Activated naive CD8-positive, alpha-beta T cell treated with anti-CD3 and anti-CD28 coated beads, Interleukin-2, amount 50 U/mL, for 24 hours (primary cell): Measurements from ENCODE around the gene CA11.

Experiments
- ATAC-seq: fragments of 150-1000 bp; cut with Tn5 transposase; one replicate; pipeline ENCODE4 v1.10.0; 2021
- DNase-seq: peaks from one replicate; pipeline ENCODE4 v3.0.0; 2021
- H3K27ac Mint-ChIP-seq: one replicate; pipeline ENCODE4 v1.8.0; 2021; ENCODE audit warnings: mild to moderate bottlenecking, mixed read lengths
- H3K27me3 Mint-ChIP-seq: one replicate; pipeline ENCODE4 v1.8.0; 2021; ENCODE audit warnings: mixed read lengths
- H3K36me3 Mint-ChIP-seq: one replicate; pipeline ENCODE4 v1.8.0; 2021; ENCODE audit warnings: low read depth, mixed read lengths
- H3K4me1 Mint-ChIP-seq: one replicate; pipeline ENCODE4 v1.8.0; 2021; ENCODE audit warnings: mixed read lengths
- H3K4me3 Mint-ChIP-seq: one replicate; pipeline ENCODE4 v1.8.0; 2021; ENCODE audit warnings: mild to moderate bottlenecking, moderate library complexity, mixed read lengths
- H3K9me3 Mint-ChIP-seq: one replicate; pipeline ENCODE4 v1.8.0; 2021; ENCODE audit warnings: mixed read lengths

The CA11 gene

GRCh38 chr19:48624067-48624594 is 21.9 kb downstream of the CA11 start:
- Mint-ChIP-seq H3K36me3 (peaks cover 35% of the 10 kb centered on the region), H3K4me1 (peaks cover 52% of the 10 kb centered on the region), H3K9me3 (no peaks in the 10 kb centered on the region), H3K27me3 (no peaks in the 10 kb centered on the region), H3K4me3 (peak overlapping the region; percentile 80), H3K27ac (peak overlapping the region; percentile 90)
- ATAC-seq (peak; percentile 78), DNase-seq (peak; percentile 98)

GRCh38 chr19:48623556-48624066 is 22.4 kb downstream of the CA11 start:
- DNase-seq (no peak), ATAC-seq (no peak)
- Mint-ChIP-seq H3K36me3 (peaks cover 38% of the 10 kb centered on the region), H3K27me3 (no peaks in the 10 kb centered on the region), H3K9me3 (no peaks in the 10 kb centered on the region), H3K4me1 (peaks cover 56% of the 10 kb centered on the region), H3K4me3 (peak overlapping the region; percentile 80), H3K27ac (peak overlapping the region; percentile 90)

- DNase-seq = no peak
- Mint-ChIP-seq H3K4me3 (peak overlapping the region; percentile 98), H3K27ac (peak overlapping the region; percentile 100), H3K36me3 (peaks cover 64% of the 10 kb centered on the region), H3K27me3 (no peaks in the 10 kb centered on the region), H3K4me1 (peaks cover 64% of the 10 kb centered on the region), H3K9me3 (no peaks in the 10 kb centered on the region)
- no peak for ATAC-seq
Observed at GRCh38 chr19:48619692-48620585, 26.0 kb downstream of the CA11 start.

- ATAC-seq = peak; percentile 86
- H3K4me1 Mint-ChIP-seq = peaks cover 61% of the 10 kb centered on the region
- H3K27ac Mint-ChIP-seq = peak within 1 kb of the TSS; percentile 100
- no peaks in the 10 kb centered on the region for H3K27me3 Mint-ChIP-seq
- peak; percentile 94 for DNase-seq
- no peaks in the 10 kb centered on the region for H3K9me3 Mint-ChIP-seq
- peaks cover 65% of the 10 kb centered on the region for H3K36me3 Mint-ChIP-seq
- peak within 1 kb of the TSS; percentile 98 for H3K4me3 Mint-ChIP-seq
Observed at GRCh38 chr19:48618916-48619691, 26.9 kb downstream of the CA11 start, which contains the start of the genes RPL18 and SPHK2. Gene RPL18 (minus strand): TSS chr19:48619178. CDS start chr19:48619143, 35 bp downstream. Gene SPHK2 (plus strand): TSS chr19:48619506. CDS start chr19:48620515, 1,009 bp downstream.

- H3K4me1 Mint-ChIP-seq = peaks cover 55% of the 10 kb centered on the region
- peak overlapping the region; percentile 100 for H3K27ac Mint-ChIP-seq
- H3K36me3 Mint-ChIP-seq = peaks cover 65% of the 10 kb centered on the region
- DNase-seq = no peak
- H3K9me3 Mint-ChIP-seq = no peaks in the 10 kb centered on the region
- ATAC-seq = no peak
- no peaks in the 10 kb centered on the region for H3K27me3 Mint-ChIP-seq
- peak overlapping the region; percentile 98 for H3K4me3 Mint-ChIP-seq
Observed at GRCh38 chr19:48618278-48618915, 27.6 kb downstream of the CA11 start.

- Mint-ChIP-seq H3K4me1 (peaks cover 49% of the 10 kb centered on the region), H3K36me3 (peaks cover 61% of the 10 kb centered on the region), H3K9me3 (no peaks in the 10 kb centered on the region), H3K27me3 (no peaks in the 10 kb centered on the region), H3K4me3 (peak overlapping the region; percentile 98), H3K27ac (peak overlapping the region; percentile 100)
- DNase-seq (no peak), ATAC-seq (no peak)
Observed at GRCh38 chr19:48617146-48617937, 28.6 kb downstream of the CA11 start.

- ATAC-seq (no peak), DNase-seq (no peak)
- peak overlapping the region; percentile 98 for H3K4me3 Mint-ChIP-seq
- H3K9me3 Mint-ChIP-seq = no peaks in the 10 kb centered on the region
- H3K36me3 Mint-ChIP-seq = peaks cover 57% of the 10 kb centered on the region
- no peaks in the 10 kb centered on the region for H3K27me3 Mint-ChIP-seq
- peak overlapping the region; percentile 100 for H3K27ac Mint-ChIP-seq
- peaks cover 44% of the 10 kb centered on the region for H3K4me1 Mint-ChIP-seq
Observed at GRCh38 chr19:48616491-48617056, 29.4 kb downstream of the CA11 start.

- peak overlapping the region; percentile 100 for H3K27ac Mint-ChIP-seq
- DNase-seq = no peak
Observed at GRCh38 chr19:48616041-48616436, 29.9 kb downstream of the CA11 start.

GRCh38 chr19:48615231-48616040 is 30.6 kb downstream of the CA11 start:
- DNase-seq (no peak), ATAC-seq (no peak)
- peak overlapping the region; percentile 70 for H3K27ac Mint-ChIP-seq
- H3K4me3 Mint-ChIP-seq = peak overlapping the region; percentile 98
- H3K27me3 Mint-ChIP-seq = no peaks in the 10 kb centered on the region
- H3K4me1 Mint-ChIP-seq = peaks cover 41% of the 10 kb centered on the region
- H3K36me3 Mint-ChIP-seq = peaks cover 54% of the 10 kb centered on the region
- H3K9me3 Mint-ChIP-seq = no peaks in the 10 kb centered on the region

More at GRCh38 chr19:48616041-48616436, 29.9 kb downstream of the CA11 start:
- peaks cover 41% of the 10 kb centered on the region for H3K4me1 Mint-ChIP-seq
- H3K4me3 Mint-ChIP-seq = peak overlapping the region; percentile 98
- H3K9me3 Mint-ChIP-seq = no peaks in the 10 kb centered on the region
- H3K27me3 Mint-ChIP-seq = no peaks in the 10 kb centered on the region
- peaks cover 54% of the 10 kb centered on the region for H3K36me3 Mint-ChIP-seq
- no peak for ATAC-seq

- Mint-ChIP-seq H3K9me3 (no peaks in the 10 kb centered on the region), H3K27ac (peak within 1 kb of the TSS; percentile 70), H3K36me3 (peaks cover 49% of the 10 kb centered on the region), H3K4me1 (peaks cover 33% of the 10 kb centered on the region), H3K4me3 (peak within 1 kb of the TSS; percentile 98), H3K27me3 (no peaks in the 10 kb centered on the region)
- DNase-seq (no peak), ATAC-seq (no peak)
Observed at GRCh38 chr19:48614436-48615230, 31.4 kb downstream of the CA11 start, which contains the start of gene FAM83E. Gene FAM83E (minus strand): TSS chr19:48615076. CDS start chr19:48613372, 1,704 bp downstream.

- peak overlapping the region; percentile 45 for H3K4me3 Mint-ChIP-seq
- H3K27me3 Mint-ChIP-seq = no peaks in the 10 kb centered on the region
- peaks cover 29% of the 10 kb centered on the region for H3K4me1 Mint-ChIP-seq
- ATAC-seq = peak; percentile 15
- no peak for DNase-seq
- H3K9me3 Mint-ChIP-seq = no peaks in the 10 kb centered on the region
- H3K36me3 Mint-ChIP-seq = peaks cover 45% of the 10 kb centered on the region
- peak overlapping the region; percentile 66 for H3K27ac Mint-ChIP-seq
Observed at GRCh38 chr19:48613852-48614435, 32.0 kb downstream of the CA11 start.
